GM18520 (cell line): ENCODE data around the gene GPRIN2.
"Not testable (repeated sequence)": the region's sequence is repeated elsewhere in the genome, so short reads cannot be mapped to it uniquely, and the experiment has no call there.

Source experiments
- ATAC-seq: cut with Tn5 transposase; IDR thresholded peaks from one replicate; pipeline ENCODE4 v1.9.1; 2021; ENCODE audit not compliant: unreplicated experiment

Gene GPRIN2

DNA sequence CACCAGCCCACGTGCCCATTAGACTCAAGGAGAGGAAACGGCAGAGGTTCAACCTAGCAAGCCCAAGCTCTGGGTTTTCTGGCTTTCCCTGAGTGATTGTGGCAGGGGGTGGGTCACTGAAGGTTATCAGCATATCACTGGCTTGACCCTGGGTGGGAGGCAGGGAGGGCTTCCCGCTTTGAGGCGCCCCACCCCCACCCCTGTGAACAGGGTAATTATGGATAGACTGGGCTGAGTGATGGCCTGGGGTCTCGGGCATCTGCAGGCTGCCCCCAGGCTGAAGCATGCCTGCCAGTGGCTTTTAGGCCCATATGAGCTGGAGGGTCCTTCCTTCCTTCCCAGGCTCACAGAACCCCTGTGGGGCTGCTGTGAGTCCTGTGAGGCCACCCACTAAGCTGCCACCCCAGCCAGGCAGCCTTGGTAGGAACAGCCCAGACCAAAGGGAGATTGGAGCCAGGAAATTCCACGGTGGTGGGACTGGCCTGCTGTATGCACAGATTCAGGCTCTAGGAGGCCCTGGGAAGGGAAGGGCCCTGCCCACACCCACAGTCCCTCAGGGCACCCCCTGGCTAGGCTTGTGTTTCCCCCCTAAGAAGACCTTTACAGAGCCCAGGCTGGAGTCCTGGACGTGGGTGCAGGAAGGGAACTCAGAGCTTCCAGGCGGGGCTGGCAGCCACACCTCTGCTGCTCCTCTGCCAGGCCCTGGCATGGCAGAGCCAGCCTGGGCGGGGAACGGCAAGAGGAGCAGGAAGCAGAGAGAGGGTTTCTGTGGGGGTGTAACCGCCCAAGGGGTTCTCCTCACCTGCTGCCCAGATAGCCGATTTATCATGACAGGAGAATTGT is 33.1 kb downstream of the GPRIN2 start:
- no peak for ATAC-seq

DNA sequence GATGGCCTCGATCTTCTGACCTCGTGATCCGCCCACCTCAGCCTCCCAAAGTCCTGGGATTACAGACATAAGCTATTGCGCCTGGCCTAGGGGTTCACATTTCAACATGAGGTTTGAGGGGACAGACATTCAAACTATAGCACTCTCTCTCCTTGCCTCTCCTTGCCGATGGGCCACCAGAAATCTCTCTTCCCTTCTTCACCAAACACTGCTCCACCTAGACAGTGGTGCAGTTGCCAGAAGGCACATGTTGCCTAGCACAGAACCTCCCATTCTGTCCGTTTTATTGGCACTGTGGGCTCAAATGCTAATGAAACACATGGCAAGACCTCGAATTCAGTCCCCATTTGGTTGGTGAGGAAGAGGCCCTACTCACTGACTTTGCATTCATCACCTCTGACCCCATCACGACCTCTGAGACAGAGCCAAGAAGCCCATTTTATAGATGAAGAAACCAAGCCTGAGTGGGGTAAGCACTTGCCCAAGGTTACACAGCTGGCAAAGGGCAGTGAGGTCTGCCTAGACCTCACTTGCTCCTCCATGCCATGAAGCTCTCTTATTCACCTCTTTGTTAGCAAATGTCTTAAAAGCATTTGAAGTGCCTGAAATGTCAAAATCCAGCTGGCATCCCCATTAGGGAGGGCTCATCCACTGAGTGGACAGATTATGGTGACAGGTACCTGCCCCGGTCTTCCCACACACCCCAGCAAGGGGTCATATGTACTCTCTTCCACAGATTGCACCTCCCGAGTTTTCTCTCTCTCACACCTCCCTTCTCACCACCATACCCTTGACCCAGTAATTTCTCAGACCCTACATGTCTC is 34.0 kb downstream of the GPRIN2 start:
- ATAC-seq, result no peak

DNA sequence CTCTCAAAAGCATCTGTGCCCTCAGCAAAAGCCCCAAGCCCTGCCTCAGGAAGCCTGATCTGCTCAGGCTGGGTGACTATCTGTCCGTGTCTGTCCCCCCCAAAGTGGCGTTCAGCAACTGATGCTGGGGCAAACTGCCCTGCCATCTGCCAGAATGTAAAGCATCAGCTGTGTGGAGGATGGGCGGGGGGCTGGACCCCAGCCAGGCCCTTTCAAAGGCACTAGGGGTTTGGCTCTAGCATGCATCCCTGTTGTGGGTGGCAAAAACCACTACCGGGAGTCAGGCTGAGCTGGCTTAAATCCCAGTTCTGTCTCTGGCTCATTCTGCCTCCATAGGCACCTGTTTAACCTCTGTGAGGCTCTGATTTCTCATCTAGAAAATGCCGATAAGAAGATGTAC is 35.5 kb downstream of the GPRIN2 start:
- ATAC-seq, result no peak

DNA sequence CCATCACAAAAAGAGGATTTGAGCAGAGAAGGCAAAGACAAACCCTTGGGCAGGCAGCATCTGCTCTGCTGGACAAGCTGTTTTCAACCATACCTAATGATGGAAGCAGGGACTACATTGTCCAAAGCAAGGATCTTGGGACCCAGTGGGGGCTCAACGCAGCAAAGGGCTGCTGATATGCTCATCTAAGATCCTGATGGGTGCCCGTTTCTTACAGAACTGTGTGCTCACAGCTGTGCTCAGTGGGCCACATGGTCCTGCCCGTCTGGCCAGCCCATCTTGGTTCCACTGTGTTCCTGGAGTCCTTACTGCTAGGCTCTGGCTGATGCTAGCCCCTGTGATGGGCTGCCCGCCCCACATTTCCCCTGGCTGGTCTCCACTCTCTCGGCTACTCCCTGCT is 36.1 kb downstream of the GPRIN2 start:
- no peak for ATAC-seq

DNA sequence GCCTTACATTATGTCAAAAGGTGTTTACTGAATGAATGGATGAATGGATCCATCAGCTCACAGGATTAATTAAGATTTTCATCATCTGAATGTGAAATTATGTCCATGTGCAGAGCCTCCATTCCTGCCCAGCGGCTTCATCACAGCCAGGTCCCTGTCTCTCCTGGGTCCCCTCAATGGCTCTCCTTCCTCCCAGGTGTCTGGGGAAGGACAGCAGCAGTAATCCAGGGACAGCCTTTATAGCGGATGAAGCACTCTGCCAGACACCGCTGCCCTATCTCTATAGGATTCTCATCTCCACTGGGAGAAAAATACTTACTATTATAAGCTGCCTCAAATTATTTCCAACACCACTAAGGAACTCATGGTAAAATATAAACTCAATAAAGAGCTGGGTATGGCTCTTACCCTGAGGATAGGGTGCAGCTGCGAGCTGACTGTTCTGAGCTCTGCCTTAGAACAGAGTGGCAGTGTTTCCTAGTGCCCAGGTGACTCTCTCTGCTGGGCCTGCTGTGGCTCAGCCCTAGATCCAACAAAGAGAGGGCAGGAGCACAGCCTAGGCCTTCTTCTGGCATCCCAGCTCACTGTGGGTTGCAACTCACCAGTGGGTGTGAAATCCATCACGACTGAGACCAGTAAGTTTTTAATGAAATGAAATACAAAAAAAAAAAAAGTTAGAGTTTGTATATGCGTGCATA is 38.3 kb downstream of the GPRIN2 start:
- ATAC-seq, result no peak

DNA sequence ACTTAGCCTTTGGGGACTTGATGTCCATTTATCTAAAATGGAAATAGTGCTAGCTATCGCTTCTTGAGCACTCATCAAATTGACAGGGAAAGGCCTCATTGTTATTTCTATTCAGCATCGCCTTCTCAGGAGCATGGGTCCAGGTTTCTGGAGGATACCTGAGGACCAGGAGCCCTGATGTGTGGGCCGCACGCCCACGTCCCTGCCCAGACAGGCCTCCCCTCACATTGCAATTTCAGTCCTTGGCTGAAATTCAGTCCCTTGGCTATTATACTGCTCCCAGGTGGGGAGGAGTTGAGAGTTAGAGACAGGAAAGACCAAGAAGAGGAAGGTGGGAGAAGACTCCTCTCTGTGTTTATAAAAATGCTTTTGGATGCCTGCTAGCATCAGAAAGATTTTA is 38.9 kb downstream of the GPRIN2 start:
- ATAC-seq, result no peak

DNA sequence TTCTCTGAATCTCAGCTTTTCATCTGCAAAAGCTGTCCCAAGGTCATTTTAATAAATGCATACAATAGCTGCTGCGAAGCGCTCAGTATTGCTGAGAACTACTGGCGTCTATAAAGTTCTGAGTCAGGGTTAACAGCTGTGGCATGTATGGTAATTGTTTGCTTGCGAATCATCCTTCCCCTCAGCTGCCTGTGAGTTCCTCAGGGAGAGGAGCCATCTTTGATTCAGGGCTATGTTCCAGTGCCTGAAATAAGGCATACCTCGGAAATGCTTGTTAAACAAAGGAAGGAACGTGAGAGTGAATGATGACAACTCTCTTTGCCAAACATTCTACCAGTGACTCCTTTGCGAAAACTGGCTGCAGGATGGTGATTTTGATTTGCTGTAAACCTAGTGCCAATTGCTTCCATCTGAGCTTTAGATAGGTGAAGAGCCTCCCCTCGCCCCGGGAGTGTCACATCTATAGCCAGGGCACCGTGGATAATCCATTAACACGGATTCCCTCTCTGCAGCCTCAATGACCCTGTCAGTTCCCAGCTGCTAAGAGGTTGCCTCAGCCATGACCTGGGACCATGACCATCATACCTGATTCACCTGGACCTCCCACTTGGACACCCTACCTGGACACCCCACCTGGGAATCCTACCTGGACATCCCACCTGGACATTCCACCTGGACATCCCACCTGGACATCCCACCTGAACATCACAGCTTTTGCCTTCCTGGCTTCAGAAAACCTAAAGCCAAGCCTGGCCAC is 39.6 kb downstream of the GPRIN2 start:
- no peak for ATAC-seq

DNA sequence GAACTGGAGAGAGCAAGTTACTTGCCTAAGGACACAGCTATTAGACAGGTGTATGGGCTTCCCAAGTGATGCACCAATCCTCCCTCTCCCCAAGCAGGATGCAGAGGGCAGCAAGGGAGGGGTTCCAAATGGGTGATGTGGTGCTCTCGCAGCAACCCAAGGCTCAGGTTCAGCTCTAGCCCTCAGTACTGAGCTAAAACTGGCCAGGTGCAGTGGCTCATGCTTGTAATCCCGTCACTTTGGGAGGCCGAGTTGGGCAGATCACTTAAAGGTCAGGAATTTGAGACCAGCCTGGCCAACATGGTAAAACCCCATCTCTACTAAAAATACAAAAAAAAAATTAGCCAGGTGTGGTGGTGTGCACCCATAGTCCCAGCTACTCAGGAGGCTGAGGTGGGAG is 40.7 kb downstream of the GPRIN2 start:
- ATAC-seq, result no peak

DNA sequence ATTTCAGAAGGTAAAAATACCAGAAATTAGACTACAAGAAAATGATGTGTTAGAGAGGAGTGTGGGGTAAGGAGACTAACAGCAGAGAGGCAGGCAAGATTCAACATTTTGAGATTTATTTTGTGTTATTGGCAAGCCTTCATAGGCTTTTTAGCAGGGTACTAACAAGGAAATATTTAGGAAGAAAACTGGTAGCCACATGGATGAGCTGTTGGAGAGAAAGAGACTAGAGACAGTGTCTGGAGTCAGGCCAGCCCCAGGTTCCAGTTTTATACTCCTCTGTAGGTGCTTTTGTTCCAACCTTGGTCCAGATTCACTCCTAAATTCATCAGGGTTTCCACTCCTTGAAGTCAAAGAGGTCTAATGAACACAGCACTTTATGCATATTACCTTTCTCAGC is 41.1 kb downstream of the GPRIN2 start:
- no peak for ATAC-seq

DNA sequence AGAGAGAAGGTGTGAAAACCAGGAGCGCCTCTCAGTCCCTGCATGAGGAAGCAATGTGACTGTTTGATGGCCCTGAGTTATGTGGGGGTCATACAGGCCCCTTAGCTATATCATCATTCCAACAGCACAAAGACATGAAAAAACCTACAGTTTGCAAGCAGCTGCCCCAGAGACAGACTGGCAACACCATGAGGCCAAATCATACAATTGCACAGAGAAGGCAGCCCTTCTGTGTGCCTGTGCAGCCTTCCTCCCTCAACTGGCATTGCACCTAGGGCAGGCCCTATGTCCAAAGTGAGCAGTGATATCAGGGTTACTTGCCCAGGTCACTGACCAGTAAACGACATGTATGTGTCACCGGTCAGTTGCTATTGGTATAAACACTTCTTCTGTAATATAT is 41.6 kb downstream of the GPRIN2 start:
- no peak for ATAC-seq

DNA sequence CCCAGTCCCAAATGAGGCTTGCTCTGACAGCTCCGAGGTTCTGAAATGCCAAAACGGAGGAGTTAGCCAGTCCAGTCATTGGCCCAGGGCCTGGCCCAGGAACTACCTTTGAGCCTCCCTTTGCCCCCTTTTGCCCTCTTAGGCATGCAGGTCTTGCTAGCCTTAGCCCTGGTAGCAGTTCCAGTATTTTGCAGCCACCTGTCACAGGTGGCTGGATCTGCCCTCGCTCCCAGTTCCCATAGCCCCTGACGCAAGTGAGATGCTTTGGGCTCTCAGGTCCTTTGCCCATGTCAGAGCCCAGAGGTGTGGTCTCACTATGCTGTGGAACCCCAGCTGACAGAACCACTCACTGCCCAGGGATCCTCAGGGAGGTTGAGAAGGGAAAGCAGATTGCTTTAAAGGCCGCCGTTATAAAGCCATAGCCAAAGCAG is 42.0 kb downstream of the GPRIN2 start:
- ATAC-seq, result no peak

DNA sequence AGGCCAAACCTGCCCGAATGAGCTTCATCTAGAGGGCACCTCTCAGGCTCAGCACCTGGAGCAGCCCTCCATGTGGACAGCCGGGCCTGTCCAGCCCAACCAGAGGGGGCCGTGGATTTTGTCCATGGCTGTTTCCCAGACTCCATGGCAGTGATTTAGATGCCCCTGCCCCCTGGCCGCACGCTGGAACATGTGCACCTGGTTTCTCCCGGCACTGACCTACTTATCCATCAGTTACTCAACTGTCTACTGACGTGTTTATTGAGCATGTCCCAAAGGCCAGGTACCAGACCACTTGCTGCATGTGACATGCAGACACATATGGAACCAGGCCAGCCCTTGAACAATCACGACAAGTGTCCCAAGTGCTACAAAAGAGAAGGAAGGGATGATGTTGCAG is 43.1 kb downstream of the GPRIN2 start:
- not testable (repeated sequence) for ATAC-seq

DNA sequence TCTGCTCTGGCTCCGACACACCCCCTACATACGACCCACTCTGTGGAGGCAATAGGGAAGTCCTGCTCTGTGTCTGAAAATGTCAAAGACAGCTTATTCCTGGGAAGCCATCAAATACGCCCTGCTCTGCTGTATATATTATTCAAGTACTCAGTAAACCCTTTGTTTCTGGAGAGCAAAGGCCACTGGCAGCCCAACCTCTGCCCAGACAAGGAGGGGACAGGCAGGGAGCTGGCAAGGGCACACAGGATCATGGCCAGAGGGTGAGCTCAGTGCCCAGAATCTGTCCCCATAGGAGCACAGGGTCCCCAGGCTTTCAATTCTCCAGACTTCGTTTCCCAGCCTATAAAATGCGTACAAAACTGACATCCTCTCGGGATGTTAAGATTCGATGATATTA is 43.7 kb downstream of the GPRIN2 start:
- ATAC-seq, result not testable (repeated sequence)

DNA sequence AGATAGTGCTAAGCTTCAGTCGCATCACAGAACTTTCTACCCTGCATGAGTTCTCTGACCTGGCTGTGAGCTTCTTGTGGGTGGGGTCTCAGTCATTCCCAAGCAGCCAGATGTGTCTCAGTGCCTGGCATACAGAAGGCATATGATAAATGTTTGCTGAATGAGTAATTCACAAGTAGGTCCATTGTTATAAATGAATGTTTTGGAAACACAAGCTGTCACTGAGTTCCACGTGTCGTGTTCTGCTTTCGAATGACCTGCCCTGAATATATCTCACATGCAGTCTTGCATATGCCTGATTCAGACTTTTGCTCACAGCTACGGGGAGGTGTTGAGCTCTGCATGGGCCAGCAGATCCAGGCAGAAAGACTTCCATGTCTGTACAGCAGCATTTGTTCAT is 44.5 kb downstream of the GPRIN2 start:
- ATAC-seq, result not testable (repeated sequence)
